ENCODE results near the gene CRACR2B. TPM values are rescaled to one million over a fixed set of nuclear protein-coding genes. Genes with fewer than 3 reads are reported as not detected.

Gene CRACR2B
- total RNA-seq, 2 donors from 2014 or later: 117 to 122 TPM

GRCh38 chr11:845872-846495 lies 18.3 kb downstream of the CRACR2B start:
- no peak for ATAC-seq
- DNase-seq: no peak
- intact Hi-C loops (cut with DNase I, micrococcal nuclease): no loop called here

GRCh38 chr11:846496-847098 lies 18.9 kb downstream of the CRACR2B start:
- no peak for DNase-seq
- intact Hi-C loops (cut with DNase I, micrococcal nuclease): no loop called here

GRCh38 chr11:847876-848275 lies 20.2 kb downstream of the CRACR2B start:
- no peak for ATAC-seq
- no peak for DNase-seq
- intact Hi-C loops (cut with DNase I, micrococcal nuclease): no loop called here

More at GRCh38 chr11:846496-847098, 18.9 kb downstream of the CRACR2B start:
- ATAC-seq: no peak

- DNase-seq (peak in 1 of 2 donors; percentile 66), ATAC-seq (peak; percentile 57)
- intact Hi-C loops (cut with DNase I, micrococcal nuclease): no loop called here
Measured at GRCh38 chr11:848380-848931, 20.7 kb downstream of the CRACR2B start.

- ATAC-seq: no peak
- intact Hi-C loops (cut with DNase I, micrococcal nuclease): no loop called here
- peak in 1 of 2 donors; percentile 47 for DNase-seq
Measured at GRCh38 chr11:849104-849824, 21.5 kb downstream of the CRACR2B start.

GRCh38 chr11:849951-850774 lies 22.4 kb downstream of the CRACR2B start:
- ATAC-seq (no peak), DNase-seq (no peak)
- intact Hi-C loops (cut with DNase I, micrococcal nuclease): loop anchor here in 1 of 2 donors (10.0 kb wide), 1 partner anchor 195 kb away; no protein-coding TSS in a partner anchor

GRCh38 chr11:850775-851763 lies 23.4 kb downstream of the CRACR2B start:
- ATAC-seq (no peak), DNase-seq (no peak)
- intact Hi-C loops (cut with DNase I, micrococcal nuclease): loop anchor here in 1 of 2 donors (10.0 kb wide), 1 partner anchor 194 kb away; no protein-coding TSS in a partner anchor

GRCh38 chr11:852762-853161 lies 25.0 kb downstream of the CRACR2B start:
- ATAC-seq (no peak), DNase-seq (no peak)
- intact Hi-C loops (cut with DNase I, micrococcal nuclease): loop anchor here in 1 of 2 donors (10.0 kb wide), 1 partner anchor 192 kb away; no protein-coding TSS in a partner anchor

- DNase-seq: no peak
- ATAC-seq: no peak
- intact Hi-C loops (cut with DNase I, micrococcal nuclease): loop anchor here in 1 of 2 donors (10.0 kb wide), 1 partner anchor 191 kb away; no protein-coding TSS in a partner anchor
Measured at GRCh38 chr11:853682-854448, 26.1 kb downstream of the CRACR2B start.

- intact Hi-C loops (cut with DNase I, micrococcal nuclease): loop anchor here in 1 of 2 donors (10.0 kb wide), 1 partner anchor 190 kb away; no protein-coding TSS in a partner anchor
- no peak for DNase-seq
- no peak for ATAC-seq
Measured at GRCh38 chr11:854601-855329, 27.0 kb downstream of the CRACR2B start.

GRCh38 chr11:855330-855674 lies 27.6 kb downstream of the CRACR2B start:
- DNase-seq (no peak), ATAC-seq (no peak)
- intact Hi-C loops (cut with DNase I, micrococcal nuclease): loop anchor here in 1 of 2 donors (10.0 kb wide), 1 partner anchor 189 kb away; no protein-coding TSS in a partner anchor

- DNase-seq: no peak
- intact Hi-C loops (cut with DNase I, micrococcal nuclease): loop anchor here in 1 of 2 donors (10.0 kb wide), 1 partner anchor 189 kb away; no protein-coding TSS in a partner anchor
- no peak for ATAC-seq
Measured at GRCh38 chr11:855796-856195, 28.1 kb downstream of the CRACR2B start.

GRCh38 chr11:856397-856796 lies 28.7 kb downstream of the CRACR2B start:
- intact Hi-C loops (cut with DNase I, micrococcal nuclease): loop anchor here in 1 of 2 donors (10.0 kb wide), 1 partner anchor 188 kb away; no protein-coding TSS in a partner anchor
- ATAC-seq (peak; percentile 54), DNase-seq (peak in 1 of 2 donors; percentile 35)

- intact Hi-C loops (cut with DNase I, micrococcal nuclease): loop anchor here in 1 of 2 donors (10.0 kb wide), 1 partner anchor 187 kb away; no protein-coding TSS in a partner anchor
- DNase-seq (no peak), ATAC-seq (no peak)
Measured at GRCh38 chr11:858053-858761, 30.5 kb downstream of the CRACR2B start.

GRCh38 chr11:858762-859339 lies 31.1 kb downstream of the CRACR2B start:
- DNase-seq: no peak
- no peak for ATAC-seq
- intact Hi-C loops (cut with DNase I, micrococcal nuclease): loop anchor here in 1 of 2 donors (10.0 kb wide), 1 partner anchor 186 kb away; no protein-coding TSS in a partner anchor

Data from left colon (tissue), 2 donors.